ENCODE measurements around the gene SERPINB10.

SERPINB10 gene, protein sequence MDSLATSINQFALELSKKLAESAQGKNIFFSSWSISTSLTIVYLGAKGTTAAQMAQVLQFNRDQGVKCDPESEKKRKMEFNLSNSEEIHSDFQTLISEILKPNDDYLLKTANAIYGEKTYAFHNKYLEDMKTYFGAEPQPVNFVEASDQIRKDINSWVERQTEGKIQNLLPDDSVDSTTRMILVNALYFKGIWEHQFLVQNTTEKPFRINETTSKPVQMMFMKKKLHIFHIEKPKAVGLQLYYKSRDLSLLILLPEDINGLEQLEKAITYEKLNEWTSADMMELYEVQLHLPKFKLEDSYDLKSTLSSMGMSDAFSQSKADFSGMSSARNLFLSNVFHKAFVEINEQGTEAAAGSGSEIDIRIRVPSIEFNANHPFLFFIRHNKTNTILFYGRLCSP

DNA sequence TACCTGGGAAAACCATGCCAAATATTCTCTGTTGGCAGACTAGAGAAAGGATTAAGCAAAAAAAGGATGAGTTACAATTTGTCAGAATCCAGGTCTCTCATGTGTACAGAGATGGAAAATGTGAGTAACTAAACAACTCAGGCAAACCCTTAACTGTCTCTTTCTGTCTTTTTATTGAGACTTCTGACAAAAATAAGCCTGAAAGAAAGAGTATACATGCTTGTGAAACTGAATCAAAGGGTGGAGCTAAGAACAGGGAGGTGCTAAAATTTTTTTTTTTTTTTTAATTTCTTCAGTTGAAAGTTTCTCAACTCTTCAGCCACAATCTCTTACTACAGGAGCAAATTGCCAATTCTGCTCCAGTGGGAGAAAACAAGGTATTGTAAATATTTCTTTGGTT, at the start of gene SERPINB10:
Gene SERPINB10, plus strand, starts transcription at position 295 of the 400 bp plus-strand sequence. CDS start 7,553 bp downstream, outside the sequence.
- no peak for DNase-seq

DNA sequence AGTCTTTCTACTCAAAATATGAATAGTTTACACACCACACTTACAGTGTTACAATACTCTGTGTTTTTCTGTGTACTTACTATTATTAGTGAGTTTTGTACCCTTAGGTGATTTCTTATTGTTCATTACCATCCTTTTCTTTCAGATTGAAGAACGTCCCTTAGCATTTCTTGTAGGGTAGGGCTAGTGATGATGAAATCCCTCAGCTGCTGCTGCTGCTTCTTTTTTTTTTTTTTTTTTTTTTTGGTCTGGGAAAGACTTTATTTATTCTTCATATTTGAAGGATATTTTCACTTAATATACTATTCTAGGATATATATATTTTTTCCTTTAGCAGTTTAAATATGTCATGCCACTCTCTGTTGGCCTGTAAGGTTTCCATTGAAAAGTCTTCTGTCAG, 49.3 kb upstream of the SERPINB10 start:
- DNase-seq, result no peak

- DNase-seq, result no peak
Observed at GRCh38 chr18:63859781-63860475, 47.8 kb upstream of the SERPINB10 start.

GRCh38 chr18:63860531-63860930, 47.2 kb upstream of the SERPINB10 start:
- no peak for DNase-seq

DNA sequence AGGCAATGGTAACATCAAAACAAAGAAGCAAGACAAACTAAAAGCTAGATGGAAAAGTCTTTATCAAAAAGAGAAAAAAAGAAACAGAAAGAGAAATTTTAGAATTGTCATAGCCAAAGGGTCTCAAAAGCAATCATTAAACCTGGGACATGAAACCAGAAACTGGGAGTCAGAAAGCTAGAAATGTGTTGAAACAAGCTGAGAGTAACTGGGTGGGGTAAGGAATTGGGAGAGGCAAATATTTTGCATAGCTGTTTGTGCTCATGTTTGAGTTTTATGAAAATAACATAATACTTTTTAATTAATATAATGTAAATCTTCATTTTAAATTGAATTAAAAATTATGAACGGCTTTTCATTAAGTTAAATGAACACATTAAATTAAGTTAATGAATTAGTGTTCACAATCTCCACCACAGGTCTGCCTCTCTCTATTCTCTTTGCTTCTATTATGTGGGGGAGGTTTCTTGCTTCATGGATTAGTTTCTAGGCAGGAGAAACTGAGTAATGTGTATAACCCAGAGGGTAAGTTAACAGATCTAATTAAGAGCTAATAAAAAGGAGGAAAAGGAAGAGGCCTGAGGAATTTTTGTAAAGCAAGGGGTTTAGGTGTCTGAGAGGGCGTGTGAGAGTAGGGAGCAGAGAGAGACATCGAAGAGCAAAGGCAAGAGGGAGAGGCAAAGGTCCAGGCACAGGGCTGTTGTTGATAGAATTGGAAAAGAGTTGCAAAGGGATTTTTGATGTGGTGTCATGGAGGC, 40.2 kb upstream of the SERPINB10 start:
- no peak for DNase-seq

DNA sequence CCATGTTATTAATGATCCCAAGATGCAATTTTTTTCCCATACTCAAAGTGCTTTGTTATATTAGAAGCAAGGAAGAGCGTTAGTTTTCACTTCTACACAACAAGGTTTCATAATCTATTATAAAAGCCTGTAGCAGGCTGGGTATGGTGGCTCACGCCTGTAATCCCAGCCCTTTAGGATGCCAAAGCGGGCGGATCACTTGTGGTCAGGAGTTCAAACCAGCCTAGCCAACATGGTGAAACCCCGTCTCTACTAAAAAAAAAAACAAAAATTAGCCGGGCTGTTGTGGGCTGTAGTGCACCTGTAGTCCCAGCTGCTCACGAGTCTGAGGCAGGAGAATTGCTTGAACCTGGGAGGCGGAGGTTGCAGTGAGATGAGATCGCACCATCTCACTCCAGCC, 39.2 kb upstream of the SERPINB10 start:
- DNase-seq, result no peak

DNA sequence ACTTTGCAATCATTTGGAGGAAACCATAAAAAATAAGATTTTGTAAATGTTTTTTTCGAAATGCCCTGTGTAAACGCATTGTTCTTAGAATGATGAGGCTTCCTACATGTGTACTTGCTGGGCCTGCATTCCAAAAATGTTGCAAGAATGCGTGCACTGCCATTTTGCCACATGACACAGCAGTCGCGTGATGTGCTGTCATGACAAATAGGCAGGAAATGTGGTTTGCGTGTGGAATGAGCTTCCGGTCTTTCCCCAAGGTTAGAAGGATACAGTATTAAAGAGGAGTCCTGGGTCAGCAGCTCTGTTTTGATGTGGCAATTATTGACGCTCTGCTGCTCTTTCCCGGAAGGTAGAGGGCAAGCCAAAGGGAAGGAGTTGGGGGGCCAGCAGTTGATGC, 38.4 kb upstream of the SERPINB10 start:
- no peak for DNase-seq

DNA sequence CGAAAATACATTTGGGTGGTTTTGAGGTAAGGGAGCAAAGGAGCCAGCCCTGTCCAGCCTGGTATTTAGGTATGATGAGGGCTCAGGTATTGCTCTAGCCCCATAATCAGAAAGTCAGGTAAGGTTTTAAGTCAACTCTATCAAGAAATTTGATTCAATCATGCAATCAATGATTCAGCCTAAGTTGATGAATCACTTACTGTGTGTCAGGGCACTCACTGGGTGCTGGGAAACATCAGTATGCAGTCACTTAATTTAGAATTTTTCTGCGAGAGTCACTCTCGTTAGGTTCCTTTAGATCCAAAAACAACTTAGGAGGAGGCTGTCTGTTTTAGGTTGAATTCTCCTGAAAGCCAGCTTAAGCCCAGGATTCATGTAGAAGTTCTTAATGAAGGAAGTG, 37.9 kb upstream of the SERPINB10 start:
- no peak for DNase-seq

GRCh38 chr18:63871836-63872235, 35.9 kb upstream of the SERPINB10 start:
- no peak for DNase-seq

GRCh38 chr18:63872586-63872985, 35.2 kb upstream of the SERPINB10 start:
- no peak for DNase-seq

GRCh38 chr18:63878343-63878742, 29.4 kb upstream of the SERPINB10 start:
- no peak for DNase-seq

DNA sequence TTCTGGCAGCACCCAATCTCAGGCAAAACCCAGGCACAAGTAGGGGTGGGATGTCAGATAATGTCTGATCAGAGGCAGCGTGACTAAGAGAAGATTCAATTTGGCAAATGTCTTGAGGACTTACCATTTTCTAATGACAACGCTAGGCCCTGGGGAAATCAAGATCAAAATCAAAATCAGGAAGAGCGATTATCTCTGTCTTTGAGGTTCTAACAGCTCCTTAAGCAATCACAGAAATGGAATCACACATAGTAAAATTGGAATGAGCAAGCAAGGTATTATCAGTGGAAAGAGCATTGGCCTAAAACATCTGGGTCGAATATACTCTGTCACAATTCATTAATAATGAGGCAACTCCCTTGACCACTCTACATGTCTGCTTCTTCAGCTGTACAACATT, 28.8 kb upstream of the SERPINB10 start:
- DNase-seq, result no peak

- DNase-seq, result no peak
Observed at GRCh38 chr18:63879709-63880108, 28.0 kb upstream of the SERPINB10 start.

- no peak for DNase-seq
Observed at GRCh38 chr18:63881851-63882250, 25.9 kb upstream of the SERPINB10 start.

DNA sequence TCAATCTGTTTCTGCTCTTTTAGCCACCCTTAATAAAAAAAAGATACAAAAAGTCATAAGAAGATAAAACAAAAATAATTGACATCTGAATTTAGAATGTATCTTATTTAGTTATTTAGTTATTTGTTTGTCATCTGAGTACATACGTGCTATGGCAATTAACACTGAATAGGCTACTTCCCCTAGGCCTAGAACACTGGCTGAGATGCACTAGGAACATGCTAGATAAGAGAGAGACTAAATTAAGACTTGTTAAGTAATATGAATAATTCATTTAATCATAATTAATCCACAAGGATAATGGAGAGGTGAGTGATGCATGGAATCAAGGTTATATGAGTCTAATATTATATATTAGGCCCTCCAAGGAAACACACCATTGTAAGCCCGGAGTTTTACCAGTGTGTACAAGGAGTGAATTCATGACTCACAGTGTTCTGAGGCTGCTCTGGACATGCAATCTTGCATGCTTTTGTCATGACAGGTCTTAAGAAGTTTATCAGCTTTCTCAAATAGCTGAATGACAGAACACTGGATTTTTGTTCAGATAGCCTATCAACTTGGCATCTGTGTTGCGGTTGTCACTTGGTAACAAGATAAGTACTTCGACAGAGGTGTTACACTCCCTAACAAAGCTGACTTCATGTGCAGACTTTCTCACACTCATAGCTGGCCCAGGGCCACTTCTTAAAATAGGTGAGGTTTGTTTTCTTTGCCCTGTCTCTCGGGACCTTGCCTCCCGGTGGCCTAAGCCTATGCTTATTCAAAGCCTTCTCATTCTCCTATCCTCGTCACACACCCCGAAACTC, 25.2 kb upstream of the SERPINB10 start:
- no peak for DNase-seq

DNA sequence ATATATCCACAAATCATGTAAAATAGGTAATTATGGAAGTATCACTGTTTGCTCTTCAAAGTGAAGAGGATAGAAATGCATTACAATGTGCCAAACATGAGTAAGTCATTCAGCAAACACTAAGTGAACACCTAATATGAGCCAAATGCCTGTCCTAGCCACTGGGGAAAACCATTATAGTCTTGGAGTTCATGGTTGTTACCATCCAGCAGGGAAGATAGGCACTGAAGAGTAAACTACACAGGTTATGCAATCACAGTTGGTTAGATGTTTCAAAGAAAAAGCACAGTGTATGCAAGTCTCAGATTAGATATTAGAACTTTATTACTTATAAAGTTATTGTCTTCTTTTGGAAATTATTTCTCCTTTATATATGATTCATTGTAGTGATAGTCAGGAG, 24.1 kb upstream of the SERPINB10 start:
- no peak for DNase-seq

DNA sequence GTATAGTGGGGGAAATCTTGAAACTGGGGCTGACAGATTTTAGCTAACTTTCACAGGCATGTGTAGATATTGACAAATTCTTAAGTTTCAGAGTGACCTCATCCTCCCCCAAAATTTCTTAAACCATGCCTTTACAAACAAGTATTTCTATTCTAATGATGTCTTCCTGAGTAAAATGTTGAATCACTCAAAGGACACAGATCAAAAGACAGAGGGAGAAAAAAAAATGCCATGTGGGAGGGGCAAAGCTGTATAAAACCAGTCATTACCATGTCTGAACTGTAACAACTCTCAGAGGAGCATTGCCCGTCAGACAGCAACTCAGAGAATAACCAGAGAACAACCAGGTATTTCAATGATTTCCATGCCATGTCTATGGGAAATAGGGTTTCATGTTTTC, 20.3 kb upstream of the SERPINB10 start, which contains the start of gene SERPINB2:
Gene SERPINB2, plus strand, starts transcription at position 282 of the 400 bp plus-strand sequence. CDS start 3,740 bp downstream, outside the sequence.
- DNase-seq, result no peak

DNA sequence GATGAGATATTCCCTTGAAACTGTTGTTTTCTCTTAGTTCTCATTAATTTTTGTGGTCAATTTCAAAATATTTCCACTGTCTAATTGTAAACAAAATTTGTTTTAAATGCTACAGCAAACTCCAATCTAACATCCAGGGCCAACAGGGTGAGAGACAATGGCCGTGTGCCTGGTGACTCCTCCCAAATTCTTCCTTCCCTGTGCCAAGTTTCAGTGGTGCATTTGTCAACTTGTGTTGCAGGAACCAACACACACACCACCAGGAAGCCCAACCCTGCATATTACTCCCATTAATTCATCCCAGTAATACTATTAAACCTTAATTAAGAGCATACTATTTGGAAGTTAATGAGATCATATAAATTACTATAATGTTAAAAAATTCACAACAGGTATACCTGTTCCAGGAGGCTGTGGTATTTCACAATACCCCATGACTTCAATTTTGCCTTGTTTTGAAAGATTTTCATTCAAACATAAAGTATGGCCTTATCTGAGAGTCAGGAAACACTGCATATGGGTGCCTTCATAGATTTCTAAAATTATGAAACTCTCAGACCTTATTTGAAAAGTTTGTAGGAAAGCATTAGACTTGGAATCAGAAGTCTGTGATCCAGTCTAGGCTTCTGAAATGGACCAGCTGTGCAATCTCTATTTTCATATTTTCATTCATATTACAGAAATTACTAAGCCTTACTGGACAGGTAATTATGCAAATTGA, 19.1 kb upstream of the SERPINB10 start:
- DNase-seq, result no peak

DNA sequence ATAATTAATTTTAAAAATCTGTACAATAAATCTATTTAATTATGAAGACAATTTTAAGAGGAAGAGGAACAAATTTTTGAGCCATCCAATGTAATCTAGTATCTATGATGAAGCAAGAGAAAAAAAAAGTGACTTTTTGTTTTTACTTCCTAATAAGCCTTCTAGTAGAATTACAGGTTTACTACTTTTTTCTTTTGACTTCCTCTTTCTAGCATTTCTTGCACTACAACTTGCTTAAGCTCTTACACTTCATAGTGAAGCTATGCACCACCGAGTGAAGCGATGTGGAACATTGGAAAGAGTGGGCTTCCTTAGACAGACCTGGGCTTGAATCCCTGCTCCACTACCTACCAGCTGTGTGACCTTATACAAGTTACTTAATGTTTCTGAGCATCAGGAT, 18.1 kb upstream of the SERPINB10 start:
- no peak for DNase-seq

DNA sequence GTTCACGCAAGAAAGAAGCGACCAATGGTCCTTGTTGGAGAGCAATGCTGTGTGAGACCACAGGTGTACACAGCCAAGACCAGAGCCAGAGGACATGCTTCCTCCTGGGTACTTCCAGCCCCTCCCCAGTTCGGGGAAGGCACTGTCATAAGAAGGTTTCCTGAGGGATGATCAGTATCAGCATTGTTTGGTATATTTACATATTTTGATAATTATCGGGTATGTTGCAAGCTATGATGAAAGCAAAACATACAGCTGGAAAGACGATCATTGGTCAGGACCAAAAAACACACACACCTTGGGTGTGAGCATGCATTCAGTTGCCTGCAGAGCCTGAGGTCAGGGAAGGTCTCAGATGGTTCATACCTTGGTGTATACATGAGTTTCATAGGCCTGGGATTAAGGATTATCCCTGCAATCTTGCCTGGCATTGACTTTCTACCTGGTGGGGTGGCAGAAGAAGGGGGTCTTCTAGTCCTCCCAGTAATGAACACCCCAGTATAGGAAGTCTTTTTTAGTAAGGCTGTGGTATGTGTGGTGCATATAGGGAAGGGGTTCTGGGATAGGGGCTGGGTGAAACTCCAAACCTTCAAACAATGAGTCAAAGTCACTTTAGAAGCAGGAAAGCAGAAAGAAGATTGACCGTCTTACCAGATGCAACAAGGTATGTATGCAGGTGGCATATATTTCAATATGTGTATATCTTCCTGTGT, 17.4 kb upstream of the SERPINB10 start:
- DNase-seq, result no peak

DNA sequence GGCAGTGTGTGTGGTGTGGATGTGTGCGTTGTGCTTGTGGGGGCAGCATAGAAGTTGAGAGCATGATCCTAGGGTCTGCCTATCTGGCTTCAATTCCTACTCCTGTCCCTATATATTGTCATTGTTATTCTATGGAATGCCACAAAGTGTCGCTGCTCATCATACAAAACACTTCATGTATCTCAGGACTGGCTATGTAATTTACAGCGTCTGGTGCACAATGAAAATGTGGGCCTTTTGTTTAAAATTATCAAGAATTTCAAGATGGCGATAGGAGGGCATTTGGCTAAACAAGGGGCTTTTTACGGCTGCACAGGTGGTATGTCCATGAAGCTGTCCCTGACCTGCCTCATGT, 16.8 kb upstream of the SERPINB10 start:
- no peak for DNase-seq
